Right lobe of liver (tissue), 4 donors: Measurements from ENCODE around the gene TRAF3.

Experiments
- CTCF ChIP-seq, 4 donors: fragments of 200-600 bp in 3 of 4; fragments of 450-650 bp in 1 of 4; IDR thresholded peaks; one replicate each; pipeline versions ENCODE4 v1.5.1 to v1.8.0; 2016 to 2022; ENCODE audit warnings: antibody characterized with exemption in 4 of 4, mild to moderate bottlenecking in 2 of 4
- POLR2A ChIP-seq: fragments of 450-650 bp; IDR thresholded peaks from one replicate; pipeline ENCODE4 v1.6.1; 2017; ENCODE audit warnings: antibody characterized with exemption, mild to moderate bottlenecking
- donor health status: DM: no; HTN: no; CAD: no.
- donor health status: DM: no; HTN: no; CAD: no.
- donor health status: DM: no; HTN: yes; CAD: no.

- no peak for TF ChIP-seq CTCF (IDR thresholded peaks at IDR 0.05)
- TF ChIP-seq POLR2A: no peak
These were observed 26.9 kb upstream of the TRAF3 start for GRCh38 chr14:102750376-102750775.
